ENCODE data around the gene LRMDA.

Gene LRMDA

DNA sequence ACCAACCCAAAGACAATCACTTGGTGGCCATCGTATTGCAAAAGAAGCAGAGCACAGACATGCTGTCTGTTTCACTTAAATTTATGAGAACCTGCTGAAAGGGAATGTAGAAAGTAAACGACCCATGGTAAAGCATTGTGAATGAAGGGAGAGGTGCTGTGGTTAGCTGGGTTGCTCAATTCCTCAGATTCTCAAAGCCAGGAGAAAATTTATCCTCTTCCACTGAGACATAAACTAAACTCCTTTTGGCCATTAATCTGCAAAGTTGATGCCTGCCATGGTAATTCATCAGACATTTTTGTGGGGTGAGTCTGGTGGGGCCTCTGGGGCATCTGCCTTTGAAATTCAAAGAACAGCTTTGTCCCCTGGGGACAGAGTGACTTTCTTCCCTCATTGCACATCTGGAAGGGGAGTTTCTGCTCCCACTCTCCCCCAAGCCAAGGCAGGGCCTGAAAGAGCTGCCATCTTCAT, 951.0 kb downstream of the LRMDA start:
- TF ChIP-seq, protein P1, sequence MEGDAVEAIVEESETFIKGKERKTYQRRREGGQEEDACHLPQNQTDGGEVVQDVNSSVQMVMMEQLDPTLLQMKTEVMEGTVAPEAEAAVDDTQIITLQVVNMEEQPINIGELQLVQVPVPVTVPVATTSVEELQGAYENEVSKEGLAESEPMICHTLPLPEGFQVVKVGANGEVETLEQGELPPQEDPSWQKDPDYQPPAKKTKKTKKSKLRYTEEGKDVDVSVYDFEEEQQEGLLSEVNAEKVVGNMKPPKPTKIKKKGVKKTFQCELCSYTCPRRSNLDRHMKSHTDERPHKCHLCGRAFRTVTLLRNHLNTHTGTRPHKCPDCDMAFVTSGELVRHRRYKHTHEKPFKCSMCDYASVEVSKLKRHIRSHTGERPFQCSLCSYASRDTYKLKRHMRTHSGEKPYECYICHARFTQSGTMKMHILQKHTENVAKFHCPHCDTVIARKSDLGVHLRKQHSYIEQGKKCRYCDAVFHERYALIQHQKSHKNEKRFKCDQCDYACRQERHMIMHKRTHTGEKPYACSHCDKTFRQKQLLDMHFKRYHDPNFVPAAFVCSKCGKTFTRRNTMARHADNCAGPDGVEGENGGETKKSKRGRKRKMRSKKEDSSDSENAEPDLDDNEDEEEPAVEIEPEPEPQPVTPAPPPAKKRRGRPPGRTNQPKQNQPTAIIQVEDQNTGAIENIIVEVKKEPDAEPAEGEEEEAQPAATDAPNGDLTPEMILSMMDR (IDR thresholded peaks at IDR 0.05; ENCODE audit: low read depth, low read length), result no peak
- in situ Hi-C loops (cut with HindIII; ENCODE audit: low sequenced_read_pairs), result no loop called here
- no peak overlapping the region for H3K4me3 ChIP-seq (ENCODE audit: low read depth, low read length)
- peak; percentile 69 for DNase-seq (ENCODE audit: low read depth, low spot score)

DNA sequence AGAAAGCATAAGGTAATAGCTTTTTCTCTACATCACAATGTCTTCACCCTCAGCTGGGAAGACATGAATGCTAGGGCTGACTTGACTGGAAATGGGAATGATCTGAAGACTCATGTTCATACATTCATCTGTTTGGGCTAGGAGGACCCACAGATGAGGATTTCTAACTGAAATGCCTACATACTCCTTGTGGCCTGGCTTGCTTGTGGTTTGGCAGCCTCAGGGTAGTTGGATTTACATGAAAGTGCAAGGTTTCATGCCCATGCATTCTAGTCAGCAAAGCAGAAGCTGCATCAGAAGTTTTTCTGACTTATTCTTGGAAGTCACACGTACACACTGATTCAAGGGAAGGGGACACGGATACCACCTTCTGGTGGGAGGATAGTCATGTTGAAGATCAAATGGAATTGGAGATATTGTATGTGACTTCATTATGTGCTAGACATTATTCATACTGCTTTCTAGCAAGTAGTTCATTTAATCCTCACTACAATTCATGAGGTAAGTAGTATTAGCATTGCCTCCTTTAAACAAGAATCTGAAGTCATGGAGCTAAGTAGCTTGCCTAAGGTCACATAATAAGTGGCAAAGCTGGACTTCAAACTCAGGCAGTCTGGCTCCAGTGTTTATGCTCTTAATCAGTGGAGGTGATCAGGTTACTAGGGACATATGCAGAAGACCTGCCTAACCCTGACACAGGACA, 957.0 kb downstream of the LRMDA start:
- in situ Hi-C loops (cut with HindIII; ENCODE audit: low sequenced_read_pairs), result no loop called here

DNA sequence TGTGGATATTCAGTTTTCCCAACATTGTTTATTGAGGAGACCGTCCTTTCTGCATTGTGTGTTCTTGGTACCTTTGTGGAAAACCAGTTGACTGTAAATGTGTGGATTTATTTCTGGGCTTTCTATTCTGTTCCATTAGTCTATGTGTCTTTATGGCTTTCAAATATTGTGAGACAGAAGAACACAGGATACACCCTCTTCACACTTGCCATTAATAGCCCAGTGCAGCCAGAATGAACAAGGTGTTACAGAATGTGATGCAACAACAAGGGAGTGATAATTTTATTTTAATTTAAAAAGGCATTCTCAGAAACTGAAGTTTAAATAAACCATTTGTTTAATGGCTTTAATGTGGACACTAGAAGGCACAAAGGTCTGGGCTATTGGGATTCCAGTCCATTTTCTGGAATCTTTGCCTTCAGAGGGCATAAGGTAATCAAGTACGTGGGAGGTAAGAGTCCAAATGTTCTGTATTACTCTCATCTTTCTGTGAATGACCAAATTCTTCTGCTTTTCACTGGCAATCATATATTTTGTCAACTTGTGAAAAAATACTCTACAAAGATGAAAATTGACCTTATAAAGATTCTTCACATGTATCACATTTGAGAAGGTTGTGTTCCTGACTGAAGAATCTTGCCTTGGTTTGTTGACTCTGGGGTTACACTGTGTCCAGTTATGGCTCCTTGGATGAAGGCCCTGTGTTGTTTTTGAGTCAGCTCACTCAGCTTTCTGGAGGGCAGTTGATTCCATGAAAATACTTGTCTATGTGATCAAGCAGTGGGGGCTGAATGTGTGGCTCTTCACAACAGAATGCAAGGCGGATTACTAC, 962.7 kb downstream of the LRMDA start:
- peak; percentile 50 for DNase-seq (ENCODE audit: low read depth, low spot score)
- no peak overlapping the region for H3K4me3 ChIP-seq (ENCODE audit: low read depth, low read length)
- in situ Hi-C loops (cut with HindIII; ENCODE audit: low sequenced_read_pairs), result no loop called here
- TF ChIP-seq, protein P1 (IDR thresholded peaks at IDR 0.05; ENCODE audit: low read depth, low read length), result no peak

More for the DNA sequence above, 957.0 kb downstream of the LRMDA start:
- TF ChIP-seq, protein P1 (IDR thresholded peaks at IDR 0.05; ENCODE audit: low read depth, low read length), result no peak
- H3K4me3 ChIP-seq (ENCODE audit: low read depth, low read length), result no peak overlapping the region
- DNase-seq (ENCODE audit: low read depth, low spot score), result peak; percentile 76

DNA sequence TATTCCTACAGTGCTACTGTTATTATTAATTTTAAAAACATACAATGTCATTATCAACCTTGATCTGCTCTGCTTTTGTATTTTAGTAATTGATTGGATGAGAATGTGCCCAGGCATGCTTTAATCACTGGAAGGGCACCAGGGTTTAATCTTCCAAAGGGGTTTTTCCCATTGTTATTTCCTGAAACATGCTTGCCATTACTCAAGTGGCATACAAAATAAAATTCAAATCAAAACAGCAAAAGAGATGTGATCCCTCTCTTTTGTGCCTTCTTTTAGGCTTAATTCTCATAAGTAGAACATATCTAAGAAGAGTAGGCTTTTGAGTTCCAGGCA, 963.3 kb downstream of the LRMDA start:
- in situ Hi-C loops (cut with HindIII; ENCODE audit: low sequenced_read_pairs), result no loop called here
- TF ChIP-seq, protein P1 (IDR thresholded peaks at IDR 0.05; ENCODE audit: low read depth, low read length), result no peak
- H3K4me3 ChIP-seq (ENCODE audit: low read depth, low read length), result no peak overlapping the region
- no peak for DNase-seq (ENCODE audit: low read depth, low spot score)

DNA sequence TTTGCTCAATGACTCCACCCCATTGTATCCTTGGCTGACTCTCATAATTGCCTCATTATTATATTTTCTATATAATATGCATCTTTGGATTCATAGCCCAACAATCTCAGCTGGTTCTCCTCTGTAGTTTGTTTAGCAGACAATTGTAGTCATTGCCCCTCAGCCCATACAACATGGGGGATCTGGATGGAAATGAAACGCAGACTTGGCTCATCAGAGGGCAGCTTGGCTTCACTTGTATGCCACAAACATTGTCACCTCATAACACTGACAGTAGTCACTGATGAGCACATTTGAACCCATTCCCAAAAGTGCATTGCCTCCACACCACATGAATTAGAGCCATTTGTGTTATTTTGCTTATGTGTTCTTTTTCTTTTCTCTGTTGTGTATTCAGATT, 963.8 kb downstream of the LRMDA start:
- TF ChIP-seq, protein P1 (IDR thresholded peaks at IDR 0.05; ENCODE audit: low read depth, low read length), result no peak
- no peak overlapping the region for H3K4me3 ChIP-seq (ENCODE audit: low read depth, low read length)
- in situ Hi-C loops (cut with HindIII; ENCODE audit: low sequenced_read_pairs), result no loop called here
- DNase-seq (ENCODE audit: low read depth, low spot score), result no peak

DNA sequence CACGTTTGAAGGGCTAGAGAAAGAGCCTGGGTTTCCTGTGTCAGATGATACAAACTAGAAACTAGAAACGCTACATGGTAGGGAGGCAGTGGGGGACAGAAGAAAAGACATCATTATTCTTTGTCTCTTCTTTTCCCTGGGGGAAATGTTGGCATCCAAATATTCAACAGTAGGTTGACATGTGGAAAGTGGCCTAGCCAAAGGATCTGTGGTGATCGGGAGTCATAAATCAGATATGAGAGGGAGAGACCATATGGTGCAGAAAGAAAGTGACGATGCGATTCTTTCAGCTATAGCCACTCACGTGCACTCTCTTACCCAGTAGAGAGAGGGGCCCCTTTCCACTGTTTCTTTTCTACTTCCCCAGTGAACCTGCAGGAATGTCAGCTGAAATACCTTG, 964.7 kb downstream of the LRMDA start:
- TF ChIP-seq, protein P1 (IDR thresholded peaks at IDR 0.05; ENCODE audit: low read depth, low read length), result no peak
- DNase-seq (ENCODE audit: low read depth, low spot score), result no peak
- in situ Hi-C loops (cut with HindIII; ENCODE audit: low sequenced_read_pairs), result no loop called here
- H3K4me3 ChIP-seq (ENCODE audit: low read depth, low read length), result no peak overlapping the region

Measured in astrocyte of the spinal cord (primary cell).